Inflammatory macrophage (primary cell): Measurements from ENCODE around the gene KIF5B.
A peak's percentile ranks its signal among the peaks of the same experiment; 100 is the strongest.

Source experiments
- DNase-seq, 2 donors: peaks; one replicate each; pipeline ENCODE4 v3.0.0-alpha.2; 2020 to 2022

The KIF5B gene

GRCh38 chr10:31959461-31960173 lies 96.6 kb downstream of the KIF5B start:
- DNase-seq: peak; percentile 75 to 78
